ENCODE data around the gene COL9A2.
A peak's percentile ranks its signal among the peaks of the same experiment; 100 is the strongest.

The COL9A2 gene

DNA sequence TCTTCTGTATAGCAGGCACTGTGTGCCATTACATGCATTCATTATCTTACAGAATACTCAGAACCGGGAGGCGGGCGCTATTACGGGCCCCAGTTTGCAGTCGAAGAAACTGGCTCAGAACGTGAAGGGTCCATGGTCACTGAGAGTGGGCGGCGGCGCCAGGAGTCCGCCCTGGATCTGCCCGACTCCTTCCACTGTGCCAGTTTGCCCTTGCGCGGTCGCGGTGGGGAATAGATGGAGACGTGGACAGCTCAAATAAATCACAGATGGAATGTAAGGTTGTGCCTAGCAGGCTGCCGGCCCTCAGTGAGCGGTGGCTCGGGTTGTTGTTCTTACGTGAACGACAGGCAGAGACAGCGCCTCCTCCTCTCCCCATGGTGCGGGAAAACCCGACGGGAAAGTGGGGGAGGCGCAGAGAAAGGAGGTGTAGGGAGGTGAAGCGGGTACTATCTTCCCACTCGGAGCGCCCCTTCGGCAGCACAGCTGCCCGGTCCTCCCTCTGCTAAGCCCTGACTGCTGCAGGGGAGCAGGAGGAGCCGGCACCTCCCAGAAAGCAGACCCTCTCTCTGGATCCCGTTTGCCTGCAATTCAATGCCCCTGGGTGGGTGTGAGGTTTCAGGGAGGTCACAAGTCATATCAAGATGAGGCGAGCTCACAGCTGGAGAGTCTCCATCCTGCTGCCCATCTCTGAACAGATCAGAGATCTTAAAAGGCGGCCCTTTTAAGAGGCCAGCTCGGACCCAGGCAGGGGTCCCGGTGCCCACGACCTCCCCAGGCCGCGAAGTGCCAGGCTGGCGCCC, 1.1 kb downstream of the COL9A2 start:
- Histone ChIP-seq H3K27me3 (peaks cover 25 to 32% (median 27%) of the 10 kb centered on the region in 11 experiments), H3K9ac (peak overlapping the region; percentile 59 to 78 (median 73)), H3K36me3 (no peaks in the 10 kb centered on the region), H3K4me3 (peak overlapping the region; percentile 47 to 70 (median 60)), H3K4me2 (peak overlapping the region; percentile 86 to 99 (median 97)), H4K20me1 (no peaks in the 10 kb centered on the region), H3K9me3 (replicated peaks in 1 of 11) (no peaks in the 10 kb centered on the region), H3K27ac (peak overlapping the region; percentile 5 to 86 (median 78); a peak in 20 of 22 replicates), H3K4me1 (peaks cover 51 to 71% (median 58%) of the 10 kb centered on the region in 10 experiments)
- TF ChIP-seq Cebpa-rat (IDR thresholded peaks at IDR 0.05): no peak

DNA sequence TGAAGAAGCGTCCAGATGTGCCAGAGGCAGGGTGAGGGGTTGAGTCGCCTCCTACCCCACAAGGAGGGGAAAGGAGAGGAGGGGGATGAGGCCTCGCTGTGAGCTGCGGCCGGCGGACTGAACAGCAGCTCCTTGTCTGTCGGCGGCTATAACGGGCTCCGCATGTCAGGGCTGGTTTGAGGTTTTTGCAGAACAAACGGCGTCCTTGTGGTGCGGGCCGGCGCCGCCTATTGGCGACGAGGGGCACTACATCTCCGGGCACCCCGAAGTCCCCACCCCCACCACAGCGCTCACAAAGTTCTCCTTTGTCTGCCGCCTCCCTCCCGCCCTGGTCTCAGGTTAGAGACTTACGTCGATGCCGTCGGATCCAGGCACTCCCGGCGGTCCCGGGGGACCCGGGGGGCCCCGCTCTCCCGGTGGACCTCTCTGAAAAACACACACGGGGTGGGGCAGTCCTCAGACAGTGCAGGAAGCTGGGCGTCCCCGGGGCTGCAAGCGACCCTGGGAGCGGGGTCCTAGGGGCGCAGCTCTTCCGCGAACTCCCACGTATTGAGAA, 1.8 kb downstream of the COL9A2 start:
- H3K27ac ChIP-seq: peak overlapping the region; percentile 22 to 86 (median 78); a peak in 20 of 22 replicates
- H3K27me3 ChIP-seq: peaks cover 25 to 32% (median 27%) of the 10 kb centered on the region in 11 experiments
- H3K4me1 ChIP-seq: peaks cover 51 to 78% (median 65%) of the 10 kb centered on the region in 10 experiments
- peak overlapping the region; percentile 59 to 78 (median 73); a peak in 21 of 22 replicates for H3K9ac ChIP-seq
- TF ChIP-seq Cebpa-rat (IDR thresholded peaks at IDR 0.05): no peak
- H4K20me1 ChIP-seq: no peaks in the 10 kb centered on the region
- H3K36me3 ChIP-seq: no peaks in the 10 kb centered on the region
- no peaks in the 10 kb centered on the region for H3K9me3 ChIP-seq (replicated peaks in 1 of 11)
- peak overlapping the region; percentile 47 to 70 (median 60) for H3K4me3 ChIP-seq
- H3K4me2 ChIP-seq: peak overlapping the region; percentile 86 to 99 (median 97)

DNA sequence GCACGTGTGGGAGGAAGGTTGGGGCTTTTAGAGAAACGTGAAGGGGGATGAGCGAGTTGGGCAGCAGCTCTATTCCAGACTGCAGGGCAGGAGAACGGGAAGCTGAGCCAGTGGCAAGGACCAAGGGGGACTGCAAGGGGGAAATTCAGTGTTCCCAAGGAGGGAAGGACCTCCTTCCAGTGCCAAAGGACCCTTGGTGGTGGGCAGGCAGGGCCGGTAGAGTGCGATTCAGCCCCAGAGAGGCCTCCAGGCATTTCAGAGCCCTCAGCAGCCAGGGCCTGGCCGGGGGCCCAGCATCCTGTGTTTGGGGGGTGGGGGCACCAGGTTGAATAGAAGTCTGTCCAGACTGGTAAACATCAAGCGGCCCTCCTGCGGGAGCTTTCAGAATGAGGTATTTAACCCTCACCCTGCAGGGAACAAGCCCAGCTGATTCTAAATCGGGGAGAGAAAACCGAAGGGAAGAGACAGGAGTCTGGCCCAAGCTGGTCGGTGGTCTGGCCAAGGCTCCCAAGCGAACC, 2.3 kb downstream of the COL9A2 start:
- Histone ChIP-seq H3K27ac (peak overlapping the region; percentile 22 to 86 (median 78); a peak in 20 of 22 replicates), H3K9me3 (replicated peaks in 1 of 11) (no peaks in the 10 kb centered on the region), H3K36me3 (no peaks in the 10 kb centered on the region), H3K4me1 (peaks cover 51 to 83% (median 70%) of the 10 kb centered on the region in 10 experiments), H3K9ac (peak overlapping the region; percentile 57 to 78 (median 73); a peak in 21 of 22 replicates), H3K4me2 (peak overlapping the region; percentile 86 to 99 (median 97)), H3K4me3 (peak overlapping the region; percentile 42 to 65 (median 56); a peak in 18 of 20 replicates), H4K20me1 (no peaks in the 10 kb centered on the region), H3K27me3 (peaks cover 25 to 32% (median 27%) of the 10 kb centered on the region in 11 experiments)
- no peak for TF ChIP-seq Cebpa-rat (IDR thresholded peaks at IDR 0.05)

DNA sequence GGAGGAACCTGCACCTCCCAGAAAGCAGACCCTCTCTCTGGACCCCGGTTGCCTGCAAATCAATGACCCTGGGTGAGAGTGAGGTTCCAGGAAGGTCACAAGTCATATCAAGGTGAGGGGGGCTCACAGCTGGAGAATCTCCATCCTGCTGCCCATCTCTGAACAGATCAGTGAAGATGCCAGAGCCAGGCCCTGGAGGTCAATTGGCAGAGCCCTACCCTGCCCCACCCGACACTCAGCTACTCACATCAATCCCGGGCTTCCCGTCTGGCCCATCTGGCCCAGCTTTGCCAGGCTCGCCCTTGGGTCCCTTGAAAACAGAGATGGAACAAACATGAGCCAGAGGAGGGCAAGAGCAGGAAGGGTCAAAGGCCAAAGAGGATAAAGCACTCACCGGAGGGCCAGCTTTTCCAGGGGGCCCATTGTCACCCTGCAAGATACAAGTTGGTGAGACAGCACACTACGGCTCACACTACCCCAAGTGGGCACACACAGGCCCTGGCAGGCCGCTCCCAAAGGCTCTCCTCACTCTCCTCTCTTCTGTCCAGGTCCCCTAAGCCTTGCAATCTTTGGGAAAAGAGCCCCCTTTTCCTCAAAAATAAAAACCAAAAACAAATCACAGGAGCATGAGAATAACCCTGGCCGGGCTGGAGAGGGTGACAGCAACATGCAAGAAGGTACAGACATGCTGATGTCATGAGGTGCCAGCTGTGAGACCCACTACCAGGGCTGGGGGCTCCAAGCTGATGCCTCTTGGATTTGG, 2.9 kb downstream of the COL9A2 start:
- H3K27ac ChIP-seq: peak overlapping the region; percentile 22 to 86 (median 78); a peak in 20 of 22 replicates
- H3K4me3 ChIP-seq: peak overlapping the region; percentile 2 to 65 (median 54); a peak in 11 of 20 replicates
- H4K20me1 ChIP-seq: no peaks in the 10 kb centered on the region
- peaks cover 25 to 32% (median 27%) of the 10 kb centered on the region in 11 experiments for H3K27me3 ChIP-seq
- peaks cover 51 to 88% (median 74%) of the 10 kb centered on the region in 10 experiments for H3K4me1 ChIP-seq
- TF ChIP-seq Cebpa-rat (IDR thresholded peaks at IDR 0.05): no peak
- H3K9me3 ChIP-seq (replicated peaks in 1 of 11): no peaks in the 10 kb centered on the region
- H3K4me2 ChIP-seq: peak overlapping the region; percentile 86 to 99 (median 97)
- H3K9ac ChIP-seq: peak overlapping the region; percentile 57 to 78 (median 73); a peak in 20 of 22 replicates
- no peaks in the 10 kb centered on the region for H3K36me3 ChIP-seq

DNA sequence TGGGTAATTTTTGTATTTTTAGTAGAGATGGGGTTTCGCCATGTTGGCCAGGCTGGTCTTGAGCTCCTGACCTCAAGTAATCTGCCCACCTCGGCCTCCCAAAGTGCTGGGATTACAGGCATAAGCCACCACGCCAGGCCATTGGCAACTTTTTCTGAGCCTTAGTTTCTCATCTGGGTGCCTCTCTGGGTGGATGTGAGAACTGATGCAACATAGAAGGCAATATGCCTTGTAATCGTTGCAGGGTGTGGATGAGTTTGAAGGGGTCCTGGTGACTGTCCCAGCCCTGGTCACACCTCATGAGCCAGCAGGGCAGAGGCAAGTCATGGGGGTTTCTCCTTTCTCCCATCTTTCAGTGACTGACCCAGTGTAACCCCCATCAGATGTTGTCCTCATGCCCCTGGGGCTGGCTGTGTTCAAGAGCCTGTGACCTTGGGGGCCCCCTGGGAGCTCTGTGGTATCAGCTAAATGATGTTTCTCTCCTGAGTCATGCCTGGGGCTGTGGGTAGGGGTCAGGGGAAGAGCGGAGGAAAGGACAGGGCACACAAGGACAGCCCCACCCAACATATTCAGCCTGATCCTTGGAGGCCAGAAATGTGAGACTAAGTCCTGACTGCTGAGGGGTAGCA, 3.6 kb downstream of the COL9A2 start:
- peaks cover 51 to 84% (median 74%) of the 10 kb centered on the region in 10 experiments for H3K4me1 ChIP-seq
- H3K27ac ChIP-seq: peak overlapping the region; percentile 50 to 86 (median 78); a peak in 20 of 22 replicates
- no peaks in the 10 kb centered on the region for H4K20me1 ChIP-seq
- peak overlapping the region in 6 of 10 experiments; percentile 17 to 47 (median 28); a peak in 9 of 20 replicates for H3K4me3 ChIP-seq
- peaks cover 25 to 29% (median 27%) of the 10 kb centered on the region in 11 experiments for H3K27me3 ChIP-seq
- H3K9ac ChIP-seq: peak overlapping the region in 9 of 11 experiments; percentile 63 to 78 (median 74); a peak in 17 of 22 replicates
- no peaks in the 10 kb centered on the region for H3K9me3 ChIP-seq (replicated peaks in 1 of 11)
- H3K4me2 ChIP-seq: peak overlapping the region; percentile 86 to 99 (median 97)
- peak in 3 of 11 experiments; percentile 17 to 68 (median 47); a peak in 3 of 22 replicates for TF ChIP-seq Cebpa-rat (IDR thresholded peaks at IDR 0.05)
- no peaks in the 10 kb centered on the region for H3K36me3 ChIP-seq

DNA sequence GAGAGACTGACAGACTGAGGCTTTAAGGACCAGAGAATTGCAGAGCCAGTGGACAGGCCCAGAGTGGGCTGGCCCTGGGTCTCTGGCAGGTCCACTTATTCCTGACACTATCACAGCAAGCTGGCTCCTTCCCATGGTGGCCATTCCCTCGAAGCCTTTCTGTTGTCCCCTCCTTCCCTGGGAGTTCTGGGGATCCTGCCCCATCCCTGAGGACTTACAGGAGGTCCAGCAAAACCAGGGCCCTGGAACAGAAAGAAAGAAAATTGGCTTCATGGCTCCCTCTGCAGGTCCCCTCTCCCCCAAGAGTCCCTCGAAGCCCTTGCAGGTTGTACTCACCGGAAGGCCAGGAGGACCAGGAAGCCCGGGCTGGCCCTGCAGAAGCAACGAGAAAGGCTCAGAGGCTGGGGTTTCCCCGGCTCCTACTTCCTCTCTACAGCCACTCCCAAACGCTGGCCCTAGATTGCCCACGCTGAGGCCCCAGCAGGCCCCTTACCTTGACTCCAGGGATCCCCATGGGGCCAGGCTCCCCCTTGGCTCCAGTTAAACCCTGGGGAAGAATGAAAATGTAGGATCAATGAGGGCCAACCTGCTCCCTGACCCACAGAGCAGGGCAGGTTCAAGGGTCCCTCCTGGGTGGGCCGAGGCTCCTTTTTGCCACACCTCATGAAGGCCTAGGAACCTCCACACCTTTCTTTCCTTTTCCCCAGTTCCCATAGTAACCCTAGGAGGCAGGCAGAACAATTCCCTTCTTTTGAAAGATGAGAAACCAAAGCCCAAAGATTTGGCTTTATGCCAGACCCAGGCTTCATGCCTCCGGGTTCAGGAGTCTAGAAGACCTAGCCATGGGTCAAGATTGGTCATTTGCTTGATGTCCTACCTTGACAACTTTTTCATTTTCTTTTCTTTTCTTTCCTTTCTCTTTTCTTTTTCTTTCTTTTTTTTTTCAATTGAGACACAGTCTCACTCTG, 4.6 kb downstream of the COL9A2 start:
- H3K27ac ChIP-seq: peak overlapping the region; percentile 50 to 86 (median 78); a peak in 21 of 22 replicates

DNA sequence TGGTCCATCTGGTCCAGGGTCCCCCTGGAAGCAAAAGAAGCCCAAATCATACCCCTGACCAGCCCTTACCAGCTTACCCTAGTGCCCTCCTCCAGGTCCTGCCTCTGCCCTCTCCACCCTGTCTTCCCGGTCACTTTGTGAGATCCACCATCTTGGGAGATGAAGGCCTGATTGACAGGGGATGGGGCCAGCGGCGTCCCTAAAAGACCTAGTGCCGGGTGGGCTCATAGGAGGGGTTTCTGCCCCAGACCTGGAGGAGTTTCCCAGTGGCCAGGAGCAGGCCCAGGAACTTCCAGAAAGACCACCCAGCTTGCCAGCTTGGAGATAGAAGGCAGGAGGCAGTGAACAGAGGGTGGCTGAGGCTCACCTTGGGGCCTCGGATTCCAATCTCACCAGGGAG, 5.4 kb downstream of the COL9A2 start:
- Histone ChIP-seq H3K4me2 (peak overlapping the region; percentile 86 to 99 (median 97)), H3K36me3 (no peaks in the 10 kb centered on the region)

More for the DNA sequence above, 4.6 kb downstream of the COL9A2 start:
- no peak for TF ChIP-seq Cebpa-rat (IDR thresholded peaks at IDR 0.05)
- Histone ChIP-seq H3K27me3 (peaks cover 21 to 23% (median 21%) of the 10 kb centered on the region in 11 experiments), H3K36me3 (no peaks in the 10 kb centered on the region), H3K4me3 (peak overlapping the region in 9 of 10 experiments; percentile 0 to 47 (median 17); a peak in 10 of 20 replicates), H3K9ac (peak overlapping the region; percentile 16 to 78 (median 73); a peak in 19 of 22 replicates), H3K4me1 (peaks cover 51 to 79% (median 73%) of the 10 kb centered on the region in 10 experiments), H3K9me3 (replicated peaks in 1 of 11) (no peaks in the 10 kb centered on the region), H3K4me2 (peak overlapping the region; percentile 86 to 99 (median 97)), H4K20me1 (no peaks in the 10 kb centered on the region)

More for the DNA sequence above, 5.4 kb downstream of the COL9A2 start:
- Histone ChIP-seq H3K9me3 (replicated peaks in 1 of 11) (no peaks in the 10 kb centered on the region), H4K20me1 (no peaks in the 10 kb centered on the region), H3K27ac (peak overlapping the region in 9 of 11 experiments; percentile 67 to 86 (median 79); a peak in 17 of 22 replicates), H3K9ac (peak overlapping the region in 8 of 11 experiments; percentile 63 to 78 (median 74); a peak in 10 of 22 replicates), H3K27me3 (peaks cover 12 to 14% (median 13%) of the 10 kb centered on the region in 11 experiments), H3K4me1 (peaks cover 47 to 71% (median 67%) of the 10 kb centered on the region in 10 experiments), H3K4me3 (peak overlapping the region in 2 of 10 experiments; percentile 4 to 47; a peak in 2 of 20 replicates)
- TF ChIP-seq Cebpa-rat (IDR thresholded peaks at IDR 0.05): no peak
